H1 (cell line): ENCODE measurements around the gene KIF26B. TPM values are rescaled to one million over a fixed set of nuclear protein-coding genes. Genes with fewer than 3 reads are reported as not detected.

Source experiments
- CTCF ChIA-PET: fragments of 300-600 bp; sonication (Branson Sonifier 250); formaldehyde crosslinking; loops from one replicate; lab custom pipeline; 2021; ENCODE audit not compliant: partially characterized antibody; lab: Charles Lee
- POLR2A ChIA-PET: fragments of 300-600 bp; sonication (Branson Sonifier 250); formaldehyde crosslinking; loops from one replicate; lab custom pipeline; 2021; ENCODE audit warnings: inconsistent platforms; ENCODE audit not compliant: partially characterized antibody; lab: Charles Lee
- DNase-seq, 2 experiments: peaks; one replicate each; pipeline versions ENCODE4 v3.0.0 to v3.0.0-alpha.2; 2010 to 2022; ENCODE audit warnings: low spot score in 2 of 2, low read depth in 1 of 2, mixed read lengths in 1 of 2
- FAIRE-seq: peaks from 2 replicates; lab custom pipeline; 2011; peaks lifted over from hg19 to GRCh38; lab: Jason Lieb, UNC
- H2AFZ ChIP-seq: 2 replicates; pipeline ENCODE4 v1.8.1; 2012; ENCODE audit warnings: low read length, inconsistent platforms
- H2AK5ac ChIP-seq: 2 replicates; pipeline ENCODE4 v1.6.1; 2013; ENCODE audit warnings: low read depth, low read length
- H2BK120ac ChIP-seq: replicated peaks from 2 replicates; pipeline ENCODE3; 2013; ENCODE audit warnings: low read depth, low read length, inconsistent platforms
- H2BK12ac ChIP-seq: 2 replicates; pipeline ENCODE4 v1.6.1; 2013; ENCODE audit warnings: low read depth, low read length
- H2BK15ac ChIP-seq: 2 replicates; pipeline ENCODE4 v1.6.1; 2013; ENCODE audit warnings: low read length
- H2BK20ac ChIP-seq: 2 replicates; pipeline ENCODE4 v1.6.1; 2013; ENCODE audit warnings: low read length
- H2BK5ac ChIP-seq: 2 replicates; pipeline ENCODE4 v1.6.1; 2013; ENCODE audit warnings: low read depth, low read length
- H3K14ac ChIP-seq: 2 replicates; pipeline ENCODE4 v1.6.1; 2013; ENCODE audit warnings: inconsistent platforms; ENCODE audit not compliant: insufficient read length
- H3K18ac ChIP-seq: 2 replicates; pipeline ENCODE4 v1.6.1; 2013; ENCODE audit warnings: low read length; ENCODE audit errors: extremely low read depth
- H3K23ac ChIP-seq: 2 replicates; pipeline ENCODE4 v1.6.1; 2013; ENCODE audit warnings: inconsistent platforms; ENCODE audit not compliant: insufficient read length
- H3K23me2 ChIP-seq: 2 replicates; pipeline ENCODE4 v1.6.1; 2013; ENCODE audit warnings: low read depth, low read length
- H3K27ac ChIP-seq: 2 replicates; pipeline ENCODE4 v1.6.1; 2011; ENCODE audit warnings: low read depth, low read length, inconsistent platforms
- H3K27me3 ChIP-seq, 4 experiments: replicated peaks in 1 of 4; 1 replicate in 1 of 4; 2 replicates in 3 of 4; pipeline versions ENCODE4 v1.6.1 to v1.8.1; 2011 to 2013; ENCODE audit warnings: low read length in 3 of 4, mild to moderate bottlenecking in 3 of 4, inconsistent platforms in 2 of 4, mixed read lengths in 2 of 4, moderate library complexity in 1 of 4; ENCODE audit not compliant: control insufficient read depth in 3 of 4, insufficient read depth in 3 of 4; ENCODE audit errors: extremely low read depth in 1 of 4
- H3K36me3 ChIP-seq, 4 experiments: 2 replicates each; pipeline versions ENCODE4 v1.6.1 to v1.8.1; 2011 to 2013; ENCODE audit warnings: mild to moderate bottlenecking in 4 of 4, low read length in 3 of 4, moderate library complexity in 2 of 4, control low read depth in 1 of 4, inconsistent platforms in 1 of 4; ENCODE audit not compliant: insufficient read depth in 4 of 4, control insufficient read depth in 2 of 4
- H3K4ac ChIP-seq: replicated peaks from 2 replicates; pipeline ENCODE3; 2013; ENCODE audit warnings: low read length, low read depth, mixed read lengths, inconsistent platforms; ENCODE audit not compliant: insufficient read length
- H3K4me1 ChIP-seq, 4 experiments: replicated peaks in 1 of 4; 1 replicate in 1 of 4; 2 replicates in 3 of 4; pipeline versions ENCODE4 v1.6.1 to v1.8.1; 2011 to 2013; ENCODE audit warnings: low read length in 3 of 4, inconsistent platforms in 2 of 4, mixed read lengths in 1 of 4; ENCODE audit not compliant: insufficient read depth in 4 of 4, control insufficient read depth in 3 of 4
- H3K4me2 ChIP-seq, 2 experiments: 2 replicates each; pipeline versions ENCODE4 v1.6.1 to v1.8.1; 2011 to 2013; ENCODE audit warnings: low read depth in 2 of 2, low read length in 2 of 2, control low read depth in 1 of 2, inconsistent platforms in 1 of 2, mild to moderate bottlenecking in 1 of 2; ENCODE audit not compliant: insufficient read depth in 1 of 2
- H3K4me3 ChIP-seq, 4 experiments: fragments of 200-600, 300-600 bp in 1 of 4; sonication (generic), shearing (Covaris generic), sonication (Bioruptor Twin) in 1 of 4; 2 replicates each; pipeline versions ENCODE4 v1.5.1 to v1.8.1; 2011 to 2016; ENCODE audit warnings: low read length in 4 of 4, low read depth in 3 of 4, control low read depth in 2 of 4, inconsistent platforms in 2 of 4, mild to moderate bottlenecking in 2 of 4, mixed read lengths in 1 of 4, moderate library complexity in 1 of 4; ENCODE audit not compliant: insufficient read depth in 2 of 4; ENCODE audit errors: extremely low read depth in 1 of 4
- H3K56ac ChIP-seq: replicated peaks from 2 replicates; pipeline ENCODE3; 2013; ENCODE audit warnings: low read depth, mild to moderate bottlenecking, mixed read lengths, low read length, inconsistent platforms; ENCODE audit not compliant: insufficient read length
- H3K79me1 ChIP-seq: 2 replicates; pipeline ENCODE4 v1.6.1; 2013; ENCODE audit warnings: low read depth, low read length, control low read depth
- H3K79me2 ChIP-seq, 2 experiments: 2 replicates each; pipeline versions ENCODE4 v1.6.1 to v1.8.1; 2012 to 2013; ENCODE audit warnings: low read length in 2 of 2, mild to moderate bottlenecking in 2 of 2, inconsistent platforms in 1 of 2; ENCODE audit not compliant: insufficient read depth in 2 of 2, control insufficient read depth in 1 of 2
- H3K9ac ChIP-seq, 4 experiments: replicated peaks in 1 of 4; 1 replicate in 1 of 4; 2 replicates in 3 of 4; pipeline versions ENCODE4 v1.6.1 to v1.8.1; 2011 to 2013; ENCODE audit warnings: low read depth in 3 of 4, low read length in 3 of 4, control low read depth in 2 of 4, mild to moderate bottlenecking in 2 of 4, moderate library complexity in 2 of 4, inconsistent platforms in 1 of 4; ENCODE audit errors: extremely low read depth in 1 of 4
- H3K9me3 ChIP-seq, 2 experiments: 2 replicates each; pipeline versions ENCODE4 v1.6.1 to v1.8.1; 2012 to 2013; ENCODE audit warnings: mild to moderate bottlenecking in 2 of 2, moderate library complexity in 2 of 2, control low read depth in 1 of 2, inconsistent platforms in 1 of 2, low read depth in 1 of 2, low read length in 1 of 2, mixed read lengths in 1 of 2; ENCODE audit not compliant: insufficient read depth in 2 of 2
- H4K20me1 ChIP-seq, 2 experiments: replicated peaks in 1 of 2; 2 replicates each; pipeline versions ENCODE3 to v1.8.1; 2011 to 2013; ENCODE audit warnings: inconsistent platforms in 2 of 2, low read length in 2 of 2, mild to moderate bottlenecking in 1 of 2; ENCODE audit not compliant: insufficient read depth in 2 of 2, control insufficient read depth in 1 of 2
- H4K5ac ChIP-seq: 2 replicates; pipeline ENCODE4 v1.6.1; 2013; ENCODE audit warnings: low read length, low read depth, mixed read lengths, inconsistent platforms; ENCODE audit not compliant: insufficient read length
- H4K8ac ChIP-seq: 2 replicates; pipeline ENCODE4 v1.8.0; 2013; ENCODE audit warnings: mild to moderate bottlenecking, moderate library complexity, low read length, inconsistent platforms; ENCODE audit not compliant: insufficient read depth; ENCODE audit errors: extremely low read depth
- H4K91ac ChIP-seq: replicated peaks from 2 replicates; pipeline ENCODE3; 2013; ENCODE audit warnings: low read length, mixed read lengths, inconsistent platforms; ENCODE audit not compliant: insufficient read length
- BCL11A ChIP-seq, 2 experiments: IDR thresholded peaks; one replicate each; pipeline ENCODE4 v1.6.1; 2011; ENCODE audit warnings: low read depth in 2 of 2, low read length in 2 of 2, mild to moderate bottlenecking in 2 of 2
- CEBPB ChIP-seq: IDR thresholded peaks from 2 replicates; pipeline ENCODE4 v1.6.1; 2012; ENCODE audit warnings: low read depth, low read length
- JUND ChIP-seq: IDR thresholded peaks from 2 replicates; pipeline ENCODE4 v1.6.1; 2011; ENCODE audit warnings: mild to moderate bottlenecking, improper control_type of control experiment, low read length
- MAX ChIP-seq: IDR thresholded peaks from 2 replicates; pipeline ENCODE4 v1.6.1; 2012; ENCODE audit warnings: inconsistent platforms
- NANOG ChIP-seq: IDR thresholded peaks from 2 replicates; pipeline ENCODE4 v1.6.1; 2011; ENCODE audit warnings: low read length, low read depth, mild to moderate bottlenecking, inconsistent platforms; ENCODE audit not compliant: insufficient read depth, poor library complexity, severe bottlenecking
- SIN3A ChIP-seq, 2 experiments: IDR thresholded peaks in 1 of 2; conservative IDR thresholded peaks in 1 of 2; 2 replicates each; pipeline ENCODE4 v1.6.1; 2011 to 2012; ENCODE audit warnings: low read length in 2 of 2, improper control_type of control experiment in 1 of 2, low read depth in 1 of 2, mild to moderate bottlenecking in 1 of 2
- TCF12 ChIP-seq: IDR thresholded peaks from 2 replicates; pipeline ENCODE4 v1.6.1; 2011; ENCODE audit warnings: low read depth, mild to moderate bottlenecking, low read length
- WGBS, 2 experiments: shearing (Covaris generic) in 1 of 2; methylation state at CpG; one replicate each; pipeline versions ENCODE4 v1.1.6 to v1.1.7; 2013 to 2015; ENCODE audit warnings: low lambda C conversion rate in 2 of 2, mixed read lengths in 2 of 2, inconsistent platforms in 1 of 2, low coverage in 1 of 2, missing lambda C conversion rate in 1 of 2; ENCODE audit not compliant: insufficient replicate concordance in 2 of 2, insufficient coverage in 1 of 2, insufficient read length in 1 of 2; ENCODE audit errors: extremely low coverage in 1 of 2, missing lambda C conversion rate in 1 of 2; 5-methylcytosine and 5-hydroxymethylcytosine counted together
- polyA plus RNA-seq, 7 experiments: library from polyadenylated mRNA; depleted of rRNA in 3 of 7; stranded (reverse) in 5 of 7; unstranded in 2 of 7; fragments of >200 nt in 5 of 7; fragments of 200-250 nt in 2 of 7; gene quantifications; 1 replicate in 5 of 7; 2 replicates in 1 of 7; 4 replicates in 1 of 7; pipeline versions ENCODE4 v1.2.1 to v1.2.3, GENCODE V29; 2011 to 2013; ENCODE audit warnings: missing spikeins in 2 of 7, mixed read lengths in 2 of 7
- total RNA-seq: library from RNA; stranded (reverse); fragmentation: NEBNext Ultra II Directional; extraction: Animal tissue kit (Norgen Biotek cat#: 25700); gene quantifications from 2 replicates; pipeline ENCODE4 v1.2.1, GENCODE V29; 2021
- TF ChIP-seq, protein P1 (sequence below): IDR thresholded peaks from 2 replicates; pipeline ENCODE4 v1.6.1; 2012; ENCODE audit warnings: inconsistent platforms

The KIF26B gene
- total and polyA plus RNA-seq, 2 of the 8 experiments (the other 6 are each of a cell fraction or from before 2014, with no cell fraction given): 0.06 to 0.28 TPM

DNA sequence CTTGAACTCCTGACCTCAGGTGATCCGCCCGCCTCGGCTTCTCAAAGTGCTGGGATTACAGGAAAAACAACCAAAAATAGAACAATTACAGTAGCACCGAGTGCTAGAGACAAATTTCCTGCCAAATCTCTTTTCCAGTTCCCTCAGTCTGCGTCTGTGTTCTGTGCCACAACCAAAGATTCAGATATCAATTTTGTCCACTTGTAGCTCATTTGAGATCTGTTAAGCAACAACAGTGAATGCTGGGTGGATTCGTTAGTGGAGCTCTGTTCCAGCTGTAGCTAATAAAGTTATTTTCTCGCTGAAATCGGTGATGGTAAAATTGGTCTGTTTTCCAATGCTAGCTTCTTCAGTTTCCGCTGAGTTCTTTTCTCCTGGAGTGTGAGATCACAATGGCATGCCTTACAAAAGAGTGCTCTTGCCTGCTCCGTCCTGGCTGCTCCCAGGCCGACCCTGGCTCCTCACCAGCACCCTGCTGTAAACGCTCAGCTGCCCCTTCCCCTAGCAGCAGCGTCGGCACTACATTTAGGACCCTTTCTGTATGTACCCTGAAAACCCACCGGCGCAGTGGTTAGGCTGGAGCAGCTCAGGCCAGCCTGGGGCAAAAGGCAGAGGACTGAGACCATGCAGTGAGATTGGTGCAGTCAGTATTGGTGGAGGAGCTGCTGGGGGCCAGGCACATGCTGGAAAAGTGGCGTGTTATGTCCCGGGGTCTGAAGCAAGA lies 395.4 kb downstream of the KIF26B start:
- Histone ChIP-seq H3K79me2 (no peaks in the 10 kb centered on the region), H3K27ac (no peak overlapping the region), H3K4me1 (peaks cover 0 to 10% (median 4%) of the 10 kb centered on the region in 4 experiments; a peak in 4 of 7 replicates), H4K91ac (peak overlapping the region; percentile 61), H3K4me2 (no peak overlapping the region), H3K9me3 (no peaks in the 10 kb centered on the region), H3K18ac (peak overlapping the region; percentile 24), H3K27me3 (no peaks in the 10 kb centered on the region), H2BK15ac (no peak overlapping the region), H2AFZ (peak overlapping the region; percentile 85), H2AK5ac (no peak overlapping the region), H3K36me3 (no peaks in the 10 kb centered on the region), H2BK120ac (peak overlapping the region; percentile 3), H3K23me2 (no peaks in the 10 kb centered on the region), H3K9ac (no peak overlapping the region), H3K56ac (no peak overlapping the region), H3K14ac (no peak overlapping the region), H3K4me3 (no peak overlapping the region), H3K79me1 (no peaks in the 10 kb centered on the region), H2BK20ac (peak overlapping the region; percentile 83; the same call in 1 of the 2 replicates), H2BK5ac (0 out of 2 replicates have a peak overlapping the region, but pooled peaks have one; percentile 49), H3K4ac (no peak overlapping the region), H4K20me1 (no peaks in the 10 kb centered on the region), H4K5ac (peak overlapping the region; percentile 12), H3K23ac (no peak overlapping the region), H4K8ac (peak overlapping the region; percentile 42), H2BK12ac (peak overlapping the region; percentile 96; the same call in 1 of the 2 replicates)
- FAIRE-seq (no peak), DNase-seq (peak in 1 of 2 experiments; percentile 52)
- no peak for TF ChIP-seq NANOG
- TF ChIP-seq MAX: peak; percentile 72
- no peak for TF ChIP-seq SIN3A (conservative IDR thresholded peaks at IDR 0.05 in 1 of 2, IDR thresholded peaks at IDR 0.05 in 1 of 2; ENCODE audit: low read depth in 1 of 2, low read length in 2 of 2)
- TF ChIP-seq CEBPB: no peak
- no peak for TF ChIP-seq JUND
- TF ChIP-seq BCL11A (IDR thresholded peaks at IDR 0.05; ENCODE audit: low read depth in 2 of 2, low read length in 2 of 2): no peak
- TF ChIP-seq, protein P1, sequence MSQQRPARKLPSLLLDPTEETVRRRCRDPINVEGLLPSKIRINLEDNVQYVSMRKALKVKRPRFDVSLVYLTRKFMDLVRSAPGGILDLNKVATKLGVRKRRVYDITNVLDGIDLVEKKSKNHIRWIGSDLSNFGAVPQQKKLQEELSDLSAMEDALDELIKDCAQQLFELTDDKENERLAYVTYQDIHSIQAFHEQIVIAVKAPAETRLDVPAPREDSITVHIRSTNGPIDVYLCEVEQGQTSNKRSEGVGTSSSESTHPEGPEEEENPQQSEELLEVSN: peak; percentile 34; the same call in 1 of the 2 replicates
- TF ChIP-seq TCF12: no peak
- 71% methylated on average over 18 of the region's 18 CpGs; no CpG with 5 or more reads in 1 of the 2 experiments for WGBS, 2 experiments
- POLR2A ChIA-PET: interaction anchor here (1.3 to 1.6 kb wide), 2 partner anchors 9 to 11 kb away, joined by 3 to 4 read pairs; no protein-coding TSS in a partner anchor
- CTCF ChIA-PET: interaction anchor here (1.0 to 2.5 kb wide), 6 partner anchors 9 to 397 kb away, joined by 3 to 14 read pairs (median 4); no protein-coding TSS in a partner anchor
